ENCODE results near the gene KRIT1.

- no peak for TF ChIP-seq EP300 (conservative IDR thresholded peaks at IDR 0.05; ENCODE audit: poor library complexity, severe bottlenecking)
- no peak for TF ChIP-seq EZH2 (IDR thresholded peaks at IDR 0.05; ENCODE audit: borderline replicate concordance, insufficient read depth, low read length, poor library complexity, severe bottlenecking)
- no peak for TF ChIP-seq CTCF (IDR thresholded peaks at IDR 0.05; ENCODE audit: poor library complexity, severe bottlenecking)
- TF ChIP-seq RAD21 (conservative IDR thresholded peaks at IDR 0.05), result no peak
Measured at GRCh38 chr7:92260248-92260781, 14.6 kb upstream of the KRIT1 start.

All from neural cell (in vitro differentiated cells).